ENCODE measurements around the gene CTH.

GRCh38 chr1:70420320-70420719, 9.3 kb downstream of the CTH start:
- TF ChIP-seq TCF7L2 (IDR thresholded peaks at IDR 0.05; ENCODE audit: low read depth, low read length) (no peak), POLR2AphosphoS5 (IDR thresholded peaks at IDR 0.05; ENCODE audit: low read depth, low read length) (no peak)

All from Panc1 (cell line).